Esophagus mucosa (tissue), 1 donor: ENCODE measurements around the gene GSTM2. TPM values are rescaled to one million over a fixed set of nuclear protein-coding genes. Genes with fewer than 3 reads are reported as not detected.
"Not testable (repeated sequence)": the region's sequence is repeated elsewhere in the genome, so short reads cannot be mapped to it uniquely, and the experiment has no call there.

ENCODE experiments used
- ATAC-seq: fragments of 200-7000 bp; cut with Tn5 transposase; one replicate; pipeline ENCODE4 v1.9.1; 2020
- total RNA-seq: library from RNA; stranded (reverse); gene quantifications from one replicate; pipeline ENCODE4 v1.2.4, GENCODE V29; 2023
- donor health status: DM: yes; HTN: yes; CAD: no.

The GSTM2 gene
- total RNA-seq, 1 donor from 2014 or later = 17.7 TPM

DNA sequence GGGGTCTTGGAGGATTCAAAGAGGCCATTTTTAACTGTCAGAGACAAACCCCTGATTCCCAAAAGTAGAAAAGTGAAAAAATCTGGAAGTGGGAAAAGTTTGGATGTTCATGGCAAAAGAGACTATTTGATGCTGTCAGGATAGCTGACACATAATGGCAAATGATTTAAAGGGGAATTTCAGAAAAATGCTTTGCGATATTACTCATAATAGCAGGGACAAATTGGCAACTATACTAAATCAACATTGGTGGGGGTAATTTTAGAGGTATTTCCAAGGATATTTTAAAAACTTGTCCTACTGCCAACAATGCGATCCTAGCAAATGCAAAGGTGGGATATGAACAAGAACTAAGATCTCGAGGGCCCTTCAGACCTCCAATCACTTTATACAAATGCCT lies 17.2 kb upstream of the GSTM2 start:
- no peak for ATAC-seq

DNA sequence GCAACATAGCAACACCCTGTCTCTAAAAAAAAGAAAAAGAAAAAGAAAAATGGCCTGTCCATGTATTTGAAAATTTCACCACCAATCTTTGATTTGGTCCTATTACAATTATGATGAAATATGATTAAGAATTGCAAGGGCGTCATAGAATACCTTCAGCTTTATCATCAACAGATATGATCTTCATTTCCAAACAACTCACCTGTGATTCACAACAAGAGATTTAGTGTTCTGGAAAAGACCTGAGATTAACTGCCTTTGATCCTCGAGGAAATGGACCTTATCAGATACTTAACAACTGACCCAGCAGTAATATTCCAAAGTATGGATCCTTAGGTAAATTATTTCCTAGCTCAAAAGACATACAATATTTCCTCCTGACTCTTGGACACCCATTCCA lies 15.5 kb upstream of the GSTM2 start:
- no peak for ATAC-seq

DNA sequence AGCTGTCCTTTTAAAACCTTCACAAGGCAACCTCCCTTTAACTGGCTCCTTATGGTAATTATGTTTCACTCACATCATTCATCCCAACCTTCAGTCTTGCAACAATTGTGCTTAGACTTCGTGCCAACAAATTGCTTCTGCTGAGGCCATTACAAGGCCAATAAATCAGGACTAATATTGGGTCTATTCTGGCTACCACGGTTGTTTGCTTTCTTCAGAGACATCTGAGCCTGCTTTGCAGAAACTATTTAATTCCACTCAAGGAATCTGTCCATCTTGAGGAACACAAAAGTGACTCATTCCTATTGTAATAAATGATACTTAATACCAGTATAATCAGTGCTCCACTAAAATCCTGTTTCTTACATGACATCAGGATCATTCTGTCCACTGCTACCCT lies 14.6 kb upstream of the GSTM2 start:
- no peak for ATAC-seq

DNA sequence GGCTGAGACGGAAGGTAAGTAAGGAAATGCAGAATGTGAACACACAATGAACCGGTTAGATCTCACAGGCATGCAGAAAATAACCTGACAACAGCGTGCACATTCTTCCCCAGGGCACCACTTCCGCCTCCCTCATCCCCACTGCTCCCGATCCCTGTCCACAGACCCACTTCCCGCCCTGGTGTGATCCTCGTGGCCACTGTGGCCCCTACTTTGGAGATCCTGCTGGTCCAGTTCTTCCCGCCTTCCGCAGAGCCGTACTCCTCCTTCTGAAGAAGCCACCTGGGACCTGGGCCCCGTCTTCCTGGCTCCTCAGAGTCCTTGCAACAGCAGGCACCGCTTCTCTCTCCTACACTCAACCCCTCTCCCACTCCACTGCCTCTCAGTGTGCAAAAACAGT lies 13.3 kb upstream of the GSTM2 start:
- no peak for ATAC-seq

DNA sequence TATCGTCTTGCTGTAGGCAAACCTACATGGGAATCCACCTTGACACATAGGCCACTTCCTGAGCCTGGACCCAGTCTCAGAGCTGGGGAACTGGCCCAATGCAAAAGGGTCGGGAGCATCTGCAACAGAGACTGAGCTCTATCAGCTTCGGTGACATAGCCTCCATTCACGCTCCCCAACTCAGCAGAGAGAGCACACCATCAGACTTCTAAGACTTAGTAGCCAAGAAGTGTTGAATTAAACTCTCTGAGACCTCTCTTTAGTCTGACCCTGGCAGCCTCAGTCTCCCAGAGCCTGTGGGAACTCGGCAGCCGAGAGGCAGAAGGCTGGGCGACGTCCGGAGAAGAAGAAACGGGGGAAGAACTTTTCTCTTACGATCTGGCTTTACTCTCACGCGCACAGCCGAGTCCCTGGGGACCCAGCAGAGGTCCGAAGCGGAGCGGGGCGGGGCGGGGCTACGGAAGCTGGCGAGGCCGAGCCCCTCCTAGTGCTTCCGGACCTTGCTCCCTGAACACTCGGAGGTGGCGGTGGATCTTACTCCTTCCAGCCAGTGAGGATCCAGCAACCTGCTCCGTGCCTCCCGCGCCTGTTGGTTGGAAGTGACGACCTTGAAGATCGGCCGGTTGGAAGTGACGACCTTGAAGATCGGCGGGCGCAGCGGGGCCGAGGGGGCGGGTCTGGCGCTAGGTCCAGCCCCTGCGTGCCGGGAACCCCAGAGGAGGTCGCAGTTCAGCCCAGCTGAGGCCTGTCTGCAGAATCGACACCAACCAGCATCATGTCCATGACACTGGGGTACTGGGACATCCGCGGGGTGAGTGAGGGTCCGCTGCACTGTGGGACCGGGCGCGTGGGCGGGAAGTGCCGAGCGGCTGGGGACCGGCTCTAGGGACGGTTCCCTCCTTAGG lies 12.0 kb upstream of the GSTM2 start, which contains the start of gene GSTM4:
GSTM4 (plus strand) TSS at position 485 of the 905 bp plus-strand sequence; CDS start at position 776, 291 bp downstream.
- peak; percentile 84 for ATAC-seq

DNA sequence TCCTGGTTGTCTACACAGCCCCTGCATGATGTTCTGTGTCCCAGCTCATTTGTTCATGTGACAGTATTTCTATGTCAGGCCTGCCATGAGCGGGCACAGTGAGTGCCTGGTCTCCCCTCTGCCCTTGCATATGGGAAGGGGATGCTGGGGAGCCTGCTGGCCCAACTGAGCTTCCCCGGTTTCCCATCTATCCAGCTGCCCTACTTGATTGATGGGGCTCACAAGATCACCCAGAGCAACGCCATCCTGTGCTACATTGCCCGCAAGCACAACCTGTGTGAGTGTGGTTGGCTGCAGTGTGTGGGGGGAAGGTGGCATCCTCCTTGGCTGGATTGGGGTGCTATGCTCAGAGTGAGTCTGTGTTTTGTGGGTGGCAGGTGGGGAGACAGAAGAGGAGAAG lies 10.5 kb upstream of the GSTM2 start:
- no peak for ATAC-seq

DNA sequence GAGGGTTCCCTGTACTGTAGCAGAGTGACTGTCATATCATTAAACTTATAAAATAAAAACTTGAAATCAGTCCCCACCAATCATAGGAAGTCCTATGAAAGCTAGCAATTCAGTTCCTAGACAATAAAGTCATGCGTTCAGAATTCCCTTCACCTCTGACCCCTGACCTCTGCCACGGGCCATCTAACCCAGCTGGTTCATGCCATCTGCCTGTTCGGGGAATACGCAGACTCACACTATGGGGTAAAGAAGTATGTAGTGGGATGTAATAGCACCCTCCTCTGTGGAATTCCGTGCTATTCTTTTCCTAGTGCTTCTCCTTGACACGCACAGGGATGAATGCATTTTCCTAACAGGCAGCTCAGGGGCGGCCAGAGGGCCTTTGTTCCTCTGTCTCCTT lies 9.9 kb upstream of the GSTM2 start:
- ATAC-seq = no peak

DNA sequence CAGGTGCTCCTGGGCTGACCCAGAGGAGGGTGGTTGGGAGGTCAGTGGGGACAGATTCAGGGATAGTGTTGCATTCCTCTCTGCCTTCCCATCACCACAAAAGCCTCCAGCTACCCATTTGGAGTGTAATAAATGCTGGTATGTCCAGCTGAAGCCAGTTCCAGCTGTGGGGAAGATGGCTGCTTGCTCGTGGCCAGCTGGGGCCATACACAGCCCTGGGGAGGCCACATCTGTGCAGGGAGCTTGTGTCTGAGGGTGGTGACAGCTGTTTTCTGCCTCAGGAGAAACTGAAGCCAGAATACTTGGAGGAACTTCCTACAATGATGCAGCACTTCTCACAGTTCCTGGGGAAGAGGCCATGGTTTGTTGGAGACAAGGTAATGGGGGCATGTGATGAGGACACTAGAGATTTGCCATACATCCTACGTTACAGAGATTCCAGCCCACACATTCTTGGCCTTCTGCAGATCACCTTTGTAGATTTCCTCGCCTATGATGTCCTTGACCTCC lies 9.3 kb upstream of the GSTM2 start:
- ATAC-seq = no peak

DNA sequence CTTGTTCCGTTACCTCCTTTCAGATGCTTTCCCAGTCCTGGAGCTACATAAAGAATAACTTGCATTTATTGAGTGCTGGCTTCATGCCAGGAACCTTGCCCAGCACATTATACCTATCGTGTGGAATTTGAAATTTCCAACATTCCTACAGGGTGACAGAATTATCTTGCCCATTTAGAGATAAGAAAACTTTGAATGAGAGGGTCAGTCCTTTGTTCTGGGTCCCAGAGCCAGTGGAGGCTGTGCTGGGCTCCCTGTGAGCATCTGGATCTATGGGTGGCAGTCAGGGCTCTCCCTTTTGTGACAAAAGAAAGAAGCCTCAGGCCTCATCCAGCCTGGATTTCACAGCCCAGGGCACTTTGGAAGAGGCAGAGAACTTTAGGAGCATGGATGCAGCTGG lies 8.7 kb upstream of the GSTM2 start:
- no peak for ATAC-seq

DNA sequence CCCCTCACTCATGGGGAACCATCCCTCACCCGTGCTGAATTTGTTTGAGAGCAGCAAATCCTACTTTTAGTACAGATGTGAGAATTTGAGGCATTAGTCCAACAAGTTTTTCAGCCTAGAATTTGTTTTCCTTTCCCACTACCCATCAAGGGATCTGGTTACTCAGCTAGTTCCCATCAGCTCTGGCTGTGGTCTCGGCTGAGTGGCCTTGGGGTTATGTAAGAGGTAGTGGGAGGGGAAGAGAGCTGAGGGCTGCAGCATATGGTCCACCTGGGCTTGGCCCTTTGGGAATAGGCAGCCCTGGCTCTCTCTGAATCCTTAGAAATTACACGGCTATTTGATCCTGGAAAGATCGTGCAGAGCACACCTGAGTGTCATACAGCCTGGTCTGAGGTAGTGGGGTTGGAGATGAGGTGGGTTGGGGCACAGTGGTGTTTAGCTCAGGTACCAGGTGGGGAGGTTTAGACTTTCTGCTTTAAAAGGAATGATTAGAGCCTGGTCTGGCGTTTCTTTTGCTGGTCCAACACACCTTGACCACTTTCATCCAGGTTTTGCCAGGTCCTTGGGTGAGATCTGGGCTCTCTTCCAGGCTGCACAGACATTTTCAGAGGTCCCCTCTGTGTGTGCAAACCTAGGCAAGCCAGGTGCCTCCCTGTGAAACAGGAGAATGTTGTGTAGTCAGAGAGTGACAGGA lies 7.7 kb upstream of the GSTM2 start:
- ATAC-seq = no peak

DNA sequence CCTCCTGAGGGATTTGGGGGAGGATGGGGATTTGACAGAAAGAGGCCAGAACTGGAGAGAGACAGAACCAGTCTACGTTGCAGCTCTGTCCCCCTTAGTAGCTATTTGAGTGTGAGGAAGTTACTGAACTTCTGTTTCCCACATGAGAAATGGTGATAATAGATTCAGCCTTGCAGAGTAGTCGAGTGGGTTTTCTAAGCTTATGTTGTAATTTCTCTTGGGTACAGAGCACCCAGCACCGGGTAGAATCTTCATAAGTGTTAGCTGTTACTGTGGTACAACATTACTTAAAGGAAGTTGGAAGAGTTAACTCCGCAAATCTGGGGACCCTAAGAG lies 7.2 kb upstream of the GSTM2 start:
- not testable (repeated sequence) for ATAC-seq

DNA sequence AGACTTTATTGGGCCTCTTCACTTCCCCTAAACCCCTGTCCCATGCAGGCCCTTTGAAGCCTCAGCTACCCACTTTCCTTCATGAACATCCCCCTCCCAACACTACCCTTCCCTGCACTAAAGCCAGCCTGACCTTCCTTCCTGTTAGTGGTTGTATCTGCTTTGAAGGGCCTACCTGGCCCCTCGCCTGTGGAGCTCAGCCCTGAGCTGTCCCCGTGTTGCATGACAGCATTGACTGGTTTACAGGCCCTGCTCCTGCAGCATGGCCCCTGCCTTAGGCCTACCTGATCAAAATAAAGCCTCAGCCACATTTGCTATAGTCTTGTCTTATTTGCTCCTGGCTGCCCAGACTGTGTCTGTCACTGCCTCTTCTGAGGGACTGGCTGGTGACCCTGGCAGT lies 6.5 kb upstream of the GSTM2 start:
- no peak for ATAC-seq

DNA sequence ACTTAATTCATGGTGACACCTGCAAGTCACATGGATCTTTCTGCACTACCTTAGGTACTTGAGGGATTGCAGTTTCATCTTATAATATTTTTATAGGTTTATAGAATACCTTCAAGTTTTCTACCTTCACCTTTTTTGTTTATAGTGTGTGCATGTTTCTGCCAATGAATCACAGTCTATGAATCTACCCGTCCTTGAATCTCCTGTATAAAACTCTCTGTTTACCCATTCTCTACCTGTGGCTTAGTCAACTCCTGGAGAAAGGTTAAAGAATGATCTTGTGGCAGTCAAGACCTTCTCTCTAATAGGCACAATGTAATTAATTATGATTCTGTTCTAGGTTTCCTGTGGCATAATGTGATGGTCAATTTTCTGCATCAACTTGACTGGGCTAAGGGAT lies 3.2 kb upstream of the GSTM2 start:
- no peak for ATAC-seq

DNA sequence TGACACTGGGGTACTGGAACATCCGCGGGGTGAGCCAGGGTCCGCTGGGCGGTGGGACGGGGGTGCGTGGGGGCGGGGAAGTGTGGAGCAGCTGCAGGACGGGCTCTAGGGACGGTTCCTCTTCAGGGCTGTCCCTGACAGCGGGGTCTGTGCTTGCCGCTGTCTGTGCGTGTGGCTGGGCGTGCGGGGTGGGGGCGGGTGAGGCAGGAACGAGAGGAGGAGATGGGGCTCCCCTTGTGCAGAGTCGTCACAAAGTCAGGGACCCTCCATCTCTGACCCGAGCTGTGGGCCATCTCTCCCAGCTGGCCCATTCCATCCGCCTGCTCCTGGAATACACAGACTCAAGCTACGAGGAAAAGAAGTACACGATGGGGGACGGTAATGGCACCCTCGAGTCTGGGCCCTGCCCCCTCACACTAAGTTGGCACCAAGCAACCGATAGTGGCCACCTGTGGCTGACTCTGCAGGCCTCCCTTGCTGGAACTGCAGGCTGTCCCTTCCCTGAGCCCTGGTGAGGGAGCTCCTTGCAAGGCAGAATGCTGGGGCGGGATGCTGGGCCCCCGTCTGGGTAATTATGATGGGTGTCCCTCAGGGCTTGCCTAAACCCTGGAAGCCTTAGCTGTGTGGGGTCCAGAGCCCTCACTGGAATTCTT lies 392 bp downstream of the GSTM2 start:
- peak; percentile 25 for ATAC-seq

DNA sequence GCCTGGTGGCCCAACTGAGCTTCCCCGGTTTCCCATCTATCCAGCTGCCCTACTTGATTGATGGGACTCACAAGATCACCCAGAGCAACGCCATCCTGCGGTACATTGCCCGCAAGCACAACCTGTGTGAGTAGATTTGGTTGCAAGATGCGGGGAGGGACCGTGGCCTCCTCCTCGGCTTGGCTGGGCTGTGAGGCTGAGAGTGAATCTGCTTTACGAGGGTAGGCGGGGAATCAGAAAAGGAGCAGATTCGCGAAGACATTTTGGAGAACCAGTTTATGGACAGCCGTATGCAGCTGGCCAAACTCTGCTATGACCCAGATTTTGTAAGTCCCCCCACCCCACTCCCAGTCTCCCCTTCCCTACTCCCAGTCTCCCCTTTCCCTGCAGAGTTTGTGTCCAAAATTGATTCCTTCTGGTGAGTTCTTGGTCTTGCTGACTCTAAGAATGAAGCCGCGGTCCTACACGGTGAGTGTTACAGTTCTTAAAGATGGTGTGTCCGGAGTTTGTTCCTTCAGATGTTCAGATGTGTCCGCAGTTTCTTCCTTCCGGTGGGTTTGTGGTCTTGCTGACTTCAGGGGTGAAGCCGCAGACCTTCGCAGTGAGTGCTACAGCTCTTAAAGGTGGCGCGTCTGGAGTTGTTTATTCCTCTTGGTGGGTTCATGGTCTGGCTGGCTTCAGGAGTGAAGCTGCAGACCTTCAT lies 1.5 kb downstream of the GSTM2 start:
- no peak for ATAC-seq

DNA sequence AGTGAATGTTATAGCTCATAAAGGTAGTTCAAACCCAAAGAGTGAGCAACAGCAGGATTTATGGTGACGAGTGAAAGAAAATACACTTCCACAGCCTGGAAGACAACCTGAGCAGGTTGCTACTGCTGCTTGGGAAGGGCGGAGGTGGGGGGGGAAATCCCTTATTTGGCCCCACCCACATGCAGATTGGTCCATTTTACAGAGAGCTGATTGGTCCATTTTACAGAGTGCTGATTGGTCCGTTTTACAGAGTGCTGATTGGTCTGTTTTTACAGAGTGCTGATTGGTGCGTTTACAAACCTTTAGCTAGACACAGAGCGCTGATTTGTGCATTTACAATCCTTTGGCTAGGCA lies 2.1 kb downstream of the GSTM2 start:
- ATAC-seq = not testable (repeated sequence)

DNA sequence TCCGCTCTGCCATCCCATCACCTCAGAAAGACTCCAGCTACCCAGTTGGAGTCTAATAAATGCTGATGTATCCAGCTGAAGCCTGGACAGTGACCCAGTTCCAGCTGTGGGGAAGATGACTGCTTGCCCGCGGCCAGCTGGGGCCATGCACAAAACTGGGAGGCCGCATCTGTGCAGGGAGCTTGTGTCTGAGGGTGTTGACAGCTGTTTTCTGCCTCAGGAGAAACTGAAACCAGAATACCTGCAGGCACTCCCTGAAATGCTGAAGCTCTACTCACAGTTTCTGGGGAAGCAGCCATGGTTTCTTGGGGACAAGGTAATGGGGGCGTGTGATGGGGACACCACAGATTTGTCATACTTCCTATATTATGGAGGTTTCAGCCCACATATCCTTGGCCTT lies 3.2 kb downstream of the GSTM2 start:
- no peak for ATAC-seq

DNA sequence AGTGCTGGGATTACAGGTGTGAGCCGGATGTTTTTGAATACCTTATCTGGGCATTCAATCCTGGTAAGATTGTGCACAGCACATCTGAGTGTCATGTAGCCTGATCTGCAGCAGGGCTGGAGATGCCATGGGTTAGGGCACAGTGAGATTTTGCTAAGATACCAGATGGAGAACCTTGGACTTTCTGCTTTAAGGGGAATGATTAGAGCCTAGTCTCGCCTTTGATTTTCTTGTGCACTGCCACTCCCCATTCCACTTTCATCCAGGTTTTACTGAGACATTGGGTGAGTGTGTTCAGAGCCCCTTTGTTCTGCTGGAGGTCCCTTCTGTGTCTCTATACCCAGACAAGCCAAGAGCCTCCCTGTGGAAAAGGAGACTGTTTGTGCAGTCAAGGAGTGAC lies 6.0 kb downstream of the GSTM2 start:
- not testable (repeated sequence) for ATAC-seq

DNA sequence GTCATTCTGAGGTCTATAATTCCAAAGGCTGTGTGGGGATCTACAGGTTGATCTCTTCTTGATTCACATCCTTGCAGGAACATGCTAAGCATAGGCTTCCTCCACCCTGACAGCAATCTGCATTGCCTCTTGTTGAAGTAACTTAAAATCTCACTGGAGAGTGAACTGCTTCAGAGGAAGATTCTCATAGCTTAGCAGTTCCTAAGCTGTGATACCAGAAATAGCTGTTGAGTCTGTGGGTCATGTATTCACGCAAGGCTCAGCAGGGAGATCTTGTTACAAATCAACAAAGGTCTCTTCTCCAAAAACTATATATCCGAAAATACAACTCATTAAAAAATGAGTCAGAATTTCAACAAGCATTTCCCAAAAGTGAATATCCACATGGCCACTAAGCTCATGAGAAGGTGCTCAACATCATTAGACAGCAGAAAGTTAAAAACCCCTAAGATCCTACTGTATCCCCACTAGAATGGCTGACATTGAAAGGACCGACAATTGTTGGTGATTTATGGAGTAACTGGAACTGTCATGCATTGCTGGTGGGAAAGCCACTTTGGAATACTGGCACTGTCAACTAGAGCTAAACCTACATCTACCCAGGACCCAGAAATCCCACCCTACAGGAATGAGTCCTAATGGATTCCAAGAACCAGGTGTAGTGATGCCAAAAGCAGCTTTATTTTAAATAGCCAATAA lies 9.0 kb downstream of the GSTM2 start:
- ATAC-seq = not testable (repeated sequence)

DNA sequence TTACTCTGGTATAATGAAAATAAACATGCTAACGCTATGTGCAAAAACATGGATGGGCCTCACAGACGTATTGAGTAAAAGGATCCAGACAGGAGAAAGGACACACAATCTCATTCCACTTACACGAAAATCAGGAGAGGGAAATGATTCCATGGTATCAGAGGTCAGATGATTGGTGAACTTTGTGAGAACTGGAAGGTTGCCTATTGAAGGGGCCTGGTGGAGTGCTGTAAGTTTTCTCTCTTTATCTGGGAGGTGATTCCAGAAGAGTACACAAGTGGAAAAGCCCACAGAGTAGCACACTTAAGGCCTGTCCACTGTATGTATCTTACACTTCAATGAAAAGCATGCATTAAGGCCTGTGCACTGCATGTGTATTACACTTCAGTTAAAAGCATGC lies 9.6 kb downstream of the GSTM2 start:
- ATAC-seq = no peak

DNA sequence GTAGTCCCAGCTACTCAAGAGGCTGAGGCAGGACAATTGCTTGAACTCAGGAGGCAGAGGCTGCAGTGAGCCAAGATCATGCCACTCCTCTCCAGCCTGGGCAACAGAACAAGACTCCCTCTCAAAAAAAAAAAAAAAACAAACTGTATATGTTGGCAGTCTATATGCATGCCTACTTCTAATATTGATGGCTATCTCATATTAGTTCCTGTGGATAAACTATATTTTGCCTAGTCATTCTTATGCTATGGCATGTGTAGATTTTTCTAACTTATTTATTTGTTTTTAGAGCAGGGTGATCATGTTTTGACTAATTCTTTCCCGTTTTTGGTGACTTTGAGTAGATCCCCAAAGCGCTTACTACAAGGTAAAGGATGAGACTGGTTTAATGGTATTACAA lies 10.8 kb downstream of the GSTM2 start:
- ATAC-seq = not testable (repeated sequence)

DNA sequence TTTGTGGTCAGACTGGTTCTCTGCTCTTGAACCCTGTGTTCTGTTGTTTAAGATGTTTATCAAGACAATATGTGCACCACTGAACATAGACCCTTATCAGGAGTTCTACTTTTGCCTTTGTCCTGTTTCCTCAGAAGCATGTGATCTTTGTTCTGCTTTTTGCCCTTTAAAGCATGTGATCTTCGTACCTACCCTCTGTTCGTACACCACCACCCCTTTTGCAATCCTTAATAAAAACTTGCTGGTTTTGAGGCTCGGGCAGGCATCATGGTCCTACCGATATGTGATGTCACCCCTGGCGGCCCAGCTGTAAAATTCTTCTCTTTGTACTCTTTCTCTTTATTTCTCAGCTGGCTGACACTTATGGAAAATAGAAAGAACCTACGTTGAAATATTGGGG lies 16.9 kb downstream of the GSTM2 start:
- ATAC-seq = not testable (repeated sequence)
